HepG2 (cell line): ENCODE measurements around the gene ZBTB7B. TPM values are rescaled to one million over a fixed set of nuclear protein-coding genes. Genes with fewer than 3 reads are reported as not detected.

Source experiments
- ATAC-seq: fragments of 200-7000 bp; cut with Tn5 transposase; 3 replicates; pipeline ENCODE4 v1.9.1; 2020; ENCODE audit warnings: mild to moderate bottlenecking, moderate library complexity
- BruUV-seq: library from RNA; stranded (reverse); fragments of 400-500 nt; replicated peaks from 2 replicates; lab custom pipeline; 2021; lab: Mats Ljungman, UMichigan
- CTCF ChIA-PET: fragments of 300-600 bp; formaldehyde crosslinking; extraction: SDS; loops from one replicate; lab custom pipeline; 2021; ENCODE audit warnings: low total read pairs, inconsistent platforms, low intra/inter-chr PET ratio; lab: Yijun Ruan, JAX
- POLR2A ChIA-PET: fragments of 350-600 bp; sonication (Branson Sonifier 250); formaldehyde crosslinking; loops from one replicate; lab custom pipeline; 2020; ENCODE audit warnings: antibody characterized with exemption, inconsistent platforms; lab: Yijun Ruan, JAX
- DNase-seq: peaks from one replicate; pipeline ENCODE4 v3.0.0-alpha.2; 2015; ENCODE audit warnings: low spot score
- FAIRE-seq: peaks from 3 replicates; lab custom pipeline; 2011; peaks lifted over from hg19 to GRCh38; lab: Jason Lieb, UNC
- H2AFZ ChIP-seq: one replicate; pipeline ENCODE4 v1.6.1; 2011; ENCODE audit warnings: low read length, inconsistent platforms
- H3K27ac ChIP-seq: fragments of 300-600 bp; 3 replicates; pipeline ENCODE4 v1.8.0; 2011; ENCODE audit warnings: mixed run types, mild to moderate bottlenecking, mixed read lengths, low read length, inconsistent platforms; ENCODE audit not compliant: insufficient read depth; ENCODE audit errors: extremely low read length
- H3K27me3 ChIP-seq, 2 experiments: fragments of 200-600 bp in 1 of 2; 2 replicates in 1 of 2; 3 replicates in 1 of 2; pipeline versions ENCODE4 v1.6.0 to v1.8.0; 2011; ENCODE audit warnings: low read length in 2 of 2, mild to moderate bottlenecking in 2 of 2, moderate library complexity in 2 of 2, inconsistent platforms in 1 of 2; ENCODE audit not compliant: insufficient read depth in 2 of 2, control insufficient read depth in 1 of 2
- H3K36me3 ChIP-seq, 2 experiments: fragments of 200-600 bp in 1 of 2; replicated peaks in 1 of 2; 2 replicates in 1 of 2; 3 replicates in 1 of 2; pipeline versions ENCODE4 v1.5.1 to v1.8.0; 2011; ENCODE audit warnings: low read length in 2 of 2, inconsistent platforms in 1 of 2; ENCODE audit not compliant: insufficient read depth in 2 of 2, control insufficient read depth in 1 of 2
- H3K4me1 ChIP-seq: 2 replicates; pipeline ENCODE4 v1.5.1; 2012; ENCODE audit warnings: low read length, inconsistent platforms; ENCODE audit not compliant: insufficient read depth
- H3K4me2 ChIP-seq: 2 replicates; pipeline ENCODE4 v1.6.0; 2011; ENCODE audit warnings: low read depth, low read length, inconsistent platforms
- H3K4me3 ChIP-seq, 3 experiments: fragments of 200-600 bp in 1 of 3; sonication (generic), shearing (Covaris generic) in 1 of 3; replicated peaks in 1 of 3; 2 replicates each; pipeline ENCODE4 v1.5.1; 2011 to 2016; ENCODE audit warnings: low read length in 3 of 3, inconsistent platforms in 2 of 3, low read depth in 2 of 3, mild to moderate bottlenecking in 2 of 3, control low read depth in 1 of 3, mixed read lengths in 1 of 3; ENCODE audit not compliant: insufficient read depth in 1 of 3
- H3K79me2 ChIP-seq: one replicate; pipeline ENCODE4 v1.6.1; 2011; ENCODE audit warnings: low read length, inconsistent platforms; ENCODE audit not compliant: insufficient read depth
- H3K9ac ChIP-seq: 2 replicates; pipeline ENCODE4 v1.6.0; 2011; ENCODE audit warnings: mild to moderate bottlenecking, low read depth, low read length, inconsistent platforms; ENCODE audit not compliant: insufficient read depth
- H3K9me3 ChIP-seq: 2 replicates; pipeline ENCODE4 v1.5.1; 2012; ENCODE audit warnings: mild to moderate bottlenecking, low read length
- H4K20me1 ChIP-seq: 2 replicates; pipeline ENCODE4 v1.6.0; 2011; ENCODE audit warnings: inconsistent platforms, mild to moderate bottlenecking, low read length, moderate library complexity; ENCODE audit not compliant: insufficient read depth
- NR2C2 ChIP-seq: sonication (generic); formaldehyde crosslinking; IDR thresholded peaks from 2 replicates; pipeline ENCODE4 v1.4.0; 2020; ENCODE audit warnings: missing genetic modification reagents, mild to moderate bottlenecking, moderate library complexity, borderline replicate concordance
- POGK ChIP-seq: sonication (generic); formaldehyde crosslinking; conservative IDR thresholded peaks from 2 replicates; pipeline ENCODE4 v1.8.0; 2022; ENCODE audit warnings: mild to moderate bottlenecking, moderate library complexity, missing genetic modification reagents
- ZNF276 ChIP-seq: sonication (generic); formaldehyde crosslinking; IDR thresholded peaks from 2 replicates; pipeline ENCODE4 v1.4.0; 2020; ENCODE audit warnings: mild to moderate bottlenecking, low read depth, missing genetic modification reagents
- ZNF569 ChIP-seq: sonication (generic); formaldehyde crosslinking; IDR thresholded peaks from 2 replicates; pipeline ENCODE4 v1.5.0; 2020; ENCODE audit warnings: mild to moderate bottlenecking, missing genetic modification reagents, moderate library complexity, borderline replicate concordance
- ZNF614 ChIP-seq: IDR thresholded peaks from 2 replicates; pipeline ENCODE4 v1.6.1; 2018; ENCODE audit warnings: missing biosample characterization, missing genetic modification reagents, inconsistent platforms, borderline replicate concordance
- WGBS: methylation state at CpG from one replicate; pipeline ENCODE4 v1.1.6; 2017; ENCODE audit warnings: low lambda C conversion rate; 5-methylcytosine and 5-hydroxymethylcytosine counted together
- in situ Hi-C: cut with HindIII; loops from 2 replicates; pipeline ENCODE4 v1.10.0; 2017; ENCODE audit warnings: low pct_unique_long_range_greater_than_20kb; ENCODE audit not compliant: extremely low pct_ligation_motif_present
- intact Hi-C: fragments of 100-400 bp; cut with micrococcal nuclease; formaldehyde crosslinking; loops from one replicate; pipeline ENCODE4 v1.10.0; 2022; ENCODE audit not compliant: unreplicated experiment
- polyA plus RNA-seq, 8 experiments: library from polyadenylated mRNA; depleted of rRNA in 3 of 8; stranded (reverse) in 7 of 8; unstranded in 1 of 8; fragments of >200 nt; fragmentation: Illumina TruSeq in 4 of 8; extraction: Trizol in 4 of 8; gene quantifications; 2 replicates each; pipeline versions ENCODE4 v1.2.1 to v1.2.3, GENCODE V29; 2011 to 2016; ENCODE audit warnings: low read depth in 4 of 8, missing spikeins in 1 of 8, mixed read lengths in 1 of 8; ENCODE audit not compliant: insufficient read depth in 1 of 8
- total RNA-seq, 5 experiments: library from RNA; depleted of rRNA; stranded (reverse); fragments of >200 nt; fragmentation: Illumina TruSeq; extraction: Trizol; gene quantifications; 2 replicates each; pipeline ENCODE4 v1.2.3, GENCODE V29; 2016; ENCODE audit warnings: low read depth in 1 of 5
- TF ChIP-seq, protein P1 (sequence below): sonication (generic); formaldehyde crosslinking; IDR thresholded peaks from 2 replicates; pipeline ENCODE4 v1.5.0; 2020; ENCODE audit warnings: missing genetic modification reagents, mild to moderate bottlenecking, borderline replicate concordance
- TF ChIP-seq, protein P2 (sequence below): sonication (generic); formaldehyde crosslinking; IDR thresholded peaks from 2 replicates; pipeline ENCODE4 v1.4.0; 2020; ENCODE audit warnings: missing genetic modification reagents, borderline replicate concordance

ZBTB7B gene
- total and polyA plus RNA-seq, 2 of the 13 experiments (the other 11 are each of a cell fraction or from before 2014, with no cell fraction given): 15.5 to 17.5 TPM

GRCh38 chr1:154966111-154966510 lies 36.5 kb upstream of the ZBTB7B start:
- Histone ChIP-seq H3K9me3 (no peaks in the 10 kb centered on the region), H2AFZ (no peak overlapping the region), H3K36me3 (peaks cover 23 to 59% of the 10 kb centered on the region in 2 experiments), H3K9ac (no peak overlapping the region), H3K4me2 (no peak overlapping the region), H4K20me1 (no peaks in the 10 kb centered on the region), H3K27ac (no peak overlapping the region), H3K4me1 (peaks cover 69% of the 10 kb centered on the region)
- FAIRE-seq: no peak
- intact Hi-C loops: no loop called here
- CTCF ChIA-PET: no interaction called here
- POLR2A ChIA-PET: interaction anchor here (1.8 to 8.3 kb wide), 2 partner anchors 7 to 30 kb away, joined by 5 to 148 read pairs; partner anchors contain the start of genes CKS1B, PMVK and SHC1
- BruUV-seq: no TSS peak
- TF ChIP-seq, protein P1, sequence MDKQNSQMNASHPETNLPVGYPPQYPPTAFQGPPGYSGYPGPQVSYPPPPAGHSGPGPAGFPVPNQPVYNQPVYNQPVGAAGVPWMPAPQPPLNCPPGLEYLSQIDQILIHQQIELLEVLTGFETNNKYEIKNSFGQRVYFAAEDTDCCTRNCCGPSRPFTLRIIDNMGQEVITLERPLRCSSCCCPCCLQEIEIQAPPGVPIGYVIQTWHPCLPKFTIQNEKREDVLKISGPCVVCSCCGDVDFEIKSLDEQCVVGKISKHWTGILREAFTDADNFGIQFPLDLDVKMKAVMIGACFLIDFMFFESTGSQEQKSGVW (CRISPR knock-in tag): no peak
- TF ChIP-seq ZNF569 (CRISPR knock-in tag) (no peak), ZNF614 (no peak), POGK (no peak), NR2C2 (CRISPR knock-in tag) (no peak), ZNF276 (CRISPR knock-in tag) (no peak)
- TF ChIP-seq, protein P2, sequence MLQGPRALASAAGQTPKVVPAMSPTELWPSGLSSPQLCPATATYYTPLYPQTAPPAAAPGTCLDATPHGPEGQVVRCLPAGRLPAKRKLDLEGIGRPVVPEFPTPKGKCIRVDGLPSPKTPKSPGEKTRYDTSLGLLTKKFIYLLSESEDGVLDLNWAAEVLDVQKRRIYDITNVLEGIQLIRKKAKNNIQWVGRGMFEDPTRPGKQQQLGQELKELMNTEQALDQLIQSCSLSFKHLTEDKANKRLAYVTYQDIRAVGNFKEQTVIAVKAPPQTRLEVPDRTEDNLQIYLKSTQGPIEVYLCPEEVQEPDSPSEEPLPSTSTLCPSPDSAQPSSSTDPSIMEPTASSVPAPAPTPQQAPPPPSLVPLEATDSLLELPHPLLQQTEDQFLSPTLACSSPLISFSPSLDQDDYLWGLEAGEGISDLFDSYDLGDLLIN (CRISPR knock-in tag): no peak
- TF ChIP-seq, all 625 proteins: peak for 0
- Histone ChIP-seq H3K79me2 (peaks cover 44% of the 10 kb centered on the region), H3K27me3 (no peaks in the 10 kb centered on the region; a peak in 1 of 5 replicates), H3K4me3 (no peak overlapping the region)
- in situ Hi-C loops: no loop called here
- ATAC-seq (no peak), DNase-seq (no peak)
- WGBS: 91% methylated on average over 4 of the region's 7 CpGs
